ENCODE data around the gene MRPS27.

Gene MRPS27

DNA sequence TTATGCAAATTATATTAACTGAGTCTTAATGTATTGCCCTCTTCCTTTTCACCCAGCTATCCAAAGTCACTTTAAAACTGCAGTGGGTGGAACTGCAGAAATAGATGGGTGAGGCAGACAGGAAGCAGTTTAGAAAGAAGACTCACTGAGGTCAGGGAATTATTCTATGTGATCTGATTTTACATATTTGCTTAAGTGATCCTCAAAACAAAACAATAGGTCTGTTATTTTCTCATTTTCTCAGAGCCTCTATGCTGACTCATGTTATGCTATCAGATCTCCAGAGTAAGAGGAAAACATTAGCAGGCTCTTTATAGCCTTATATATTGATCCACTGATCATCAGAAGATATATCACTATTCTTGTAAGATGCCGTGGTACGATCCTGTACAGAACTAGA lies 63.5 kb downstream of the MRPS27 start:
- no peak for DNase-seq (ENCODE audit: low read depth)

DNA sequence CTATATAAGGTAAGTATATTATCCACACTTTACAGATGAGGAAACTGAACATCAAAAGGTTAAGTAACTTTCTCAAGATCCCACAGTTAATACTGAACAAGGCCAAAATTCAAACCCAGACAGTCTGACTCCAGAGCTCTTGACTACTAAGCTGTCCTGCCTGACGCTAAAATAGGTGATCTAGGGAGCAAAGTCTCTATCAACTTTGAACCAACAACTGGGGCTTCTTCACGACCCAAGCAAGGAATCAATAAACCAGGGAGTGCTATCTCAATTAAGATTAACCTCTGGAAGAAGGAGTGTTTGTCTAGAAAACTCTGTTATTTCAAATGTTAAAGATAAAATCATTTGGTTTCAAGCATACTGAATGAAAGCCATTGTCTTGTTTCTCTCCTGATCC lies 64.4 kb downstream of the MRPS27 start:
- no peak for DNase-seq (ENCODE audit: low read depth)

- DNase-seq (ENCODE audit: low read depth) = no peak
These were observed 64.8 kb downstream of the MRPS27 start for GRCh38 chr5:72255237-72255636.

DNA sequence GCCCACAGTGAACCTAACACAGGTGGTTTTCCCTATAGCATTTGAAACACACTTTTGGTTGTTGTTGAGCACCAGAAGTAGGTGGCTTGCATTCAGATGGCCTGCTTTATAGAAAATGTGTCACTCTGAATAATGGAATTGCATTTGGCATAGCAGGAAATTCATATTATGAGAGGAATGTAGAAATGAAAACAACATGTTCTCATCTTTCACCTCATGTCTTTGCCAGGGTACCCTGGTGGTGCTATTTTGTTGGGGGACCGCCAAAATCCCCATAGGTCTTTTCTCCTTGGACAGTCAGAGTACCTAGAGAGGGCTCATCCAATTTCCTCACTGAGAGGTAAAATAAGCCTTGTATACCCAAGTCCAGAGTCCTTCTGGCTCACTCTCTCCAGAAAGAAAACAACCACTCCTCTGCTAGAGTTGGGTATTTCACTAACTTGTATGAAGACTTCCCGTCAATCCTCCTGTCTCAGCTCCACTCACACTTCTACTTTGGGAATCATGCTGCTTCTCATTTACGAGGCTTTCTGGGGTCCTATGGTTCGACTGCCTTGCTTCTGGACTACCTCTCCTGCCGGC lies 67.4 kb downstream of the MRPS27 start:
- no peak for DNase-seq (ENCODE audit: low read depth)

GRCh38 chr5:72252008-72252407 lies 68.0 kb downstream of the MRPS27 start:
- no peak for DNase-seq (ENCODE audit: low read depth)

- DNase-seq (ENCODE audit: low read depth) = no peak
These were observed 68.7 kb downstream of the MRPS27 start for GRCh38 chr5:72251386-72251785.

DNA sequence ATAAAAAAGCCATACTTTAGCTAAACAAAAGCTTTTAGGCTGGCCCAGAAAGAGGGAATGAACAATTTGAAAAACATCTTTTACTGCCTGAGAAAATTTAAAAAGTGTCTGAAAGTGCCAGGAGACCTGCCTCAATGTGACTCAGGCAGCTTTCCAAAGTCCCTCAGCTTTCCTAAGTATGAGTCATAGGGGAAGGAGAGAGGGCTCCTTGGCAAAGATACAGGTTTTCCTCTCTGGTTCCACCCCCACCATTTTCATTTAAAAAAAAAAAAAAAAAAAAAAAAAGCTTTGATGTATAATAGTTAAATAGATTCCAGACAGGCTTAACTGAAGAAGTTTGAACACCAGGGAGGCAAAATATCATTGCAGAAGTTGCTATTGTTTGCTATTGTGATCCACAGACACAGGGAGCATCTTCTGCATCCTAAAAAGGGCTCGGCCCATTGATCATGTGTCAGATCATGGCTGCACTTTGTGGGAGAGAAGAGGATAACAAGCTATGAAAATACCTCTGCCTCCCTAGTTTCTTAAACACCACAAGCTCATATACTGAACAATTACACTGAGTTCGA lies 71.5 kb downstream of the MRPS27 start:
- DNase-seq (ENCODE audit: low read depth) = no peak

GRCh38 chr5:72246954-72247442 lies 73.0 kb downstream of the MRPS27 start:
- DNase-seq (ENCODE audit: low read depth) = no peak

DNA sequence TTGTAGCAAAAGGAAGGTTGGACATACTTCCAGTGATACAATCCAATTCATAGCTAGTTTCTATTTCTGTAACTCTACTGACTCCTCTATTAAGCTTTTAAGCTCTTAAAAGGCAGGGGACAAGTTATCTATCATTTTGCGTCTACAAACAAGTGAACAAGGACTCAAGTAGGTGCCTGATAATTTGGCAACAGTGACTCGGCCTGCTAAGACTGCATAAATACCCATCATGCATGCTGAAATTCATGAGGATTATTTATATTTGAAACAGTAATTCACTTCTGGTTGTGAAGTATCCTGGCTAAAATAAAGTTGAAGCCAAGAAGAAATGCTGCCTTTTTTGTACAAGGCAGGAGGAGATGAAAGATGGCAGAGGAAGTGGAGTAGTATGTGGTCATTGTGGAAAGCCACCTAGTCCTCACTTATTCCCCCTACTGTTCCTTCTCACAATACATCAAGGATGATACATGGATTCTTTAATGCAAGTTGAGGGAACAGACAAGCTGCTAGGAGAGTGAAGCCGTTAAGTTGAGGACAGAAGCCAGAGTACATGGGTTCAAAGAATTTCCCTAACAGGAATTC lies 74.0 kb downstream of the MRPS27 start:
- DNase-seq (ENCODE audit: low read depth) = no peak

DNA sequence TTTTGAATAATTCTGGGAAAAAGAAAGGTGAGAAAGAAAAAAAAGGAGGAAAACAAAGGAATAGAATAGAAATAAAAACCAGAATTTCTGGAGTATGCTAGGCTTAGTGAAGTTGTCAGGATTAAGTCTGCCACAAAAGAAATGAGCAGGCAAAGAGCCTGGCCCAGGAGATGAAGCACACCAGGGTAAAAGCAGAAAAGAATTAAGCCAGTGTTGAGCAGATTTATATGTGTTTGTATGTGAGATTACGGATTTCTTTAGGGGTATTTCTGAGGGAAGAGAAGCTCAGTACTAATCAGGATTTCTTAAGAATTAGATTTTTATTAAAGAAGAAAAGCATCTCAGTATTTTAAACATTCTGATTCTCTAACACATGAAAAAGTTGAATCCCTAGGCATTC lies 74.5 kb downstream of the MRPS27 start:
- DNase-seq (ENCODE audit: low read depth) = no peak

GRCh38 chr5:72244862-72245371 lies 75.1 kb downstream of the MRPS27 start:
- no peak for DNase-seq (ENCODE audit: low read depth)

GRCh38 chr5:72243706-72244105 lies 76.3 kb downstream of the MRPS27 start:
- DNase-seq (ENCODE audit: low read depth) = no peak

GRCh38 chr5:72242796-72243475 lies 77.1 kb downstream of the MRPS27 start:
- no peak for DNase-seq (ENCODE audit: low read depth)

- DNase-seq (ENCODE audit: low read depth) = no peak
These were observed 78.6 kb downstream of the MRPS27 start for GRCh38 chr5:72241346-72242003.

GRCh38 chr5:72238712-72239445 lies 81.2 kb downstream of the MRPS27 start:
- DNase-seq (ENCODE audit: low read depth) = no peak

DNA sequence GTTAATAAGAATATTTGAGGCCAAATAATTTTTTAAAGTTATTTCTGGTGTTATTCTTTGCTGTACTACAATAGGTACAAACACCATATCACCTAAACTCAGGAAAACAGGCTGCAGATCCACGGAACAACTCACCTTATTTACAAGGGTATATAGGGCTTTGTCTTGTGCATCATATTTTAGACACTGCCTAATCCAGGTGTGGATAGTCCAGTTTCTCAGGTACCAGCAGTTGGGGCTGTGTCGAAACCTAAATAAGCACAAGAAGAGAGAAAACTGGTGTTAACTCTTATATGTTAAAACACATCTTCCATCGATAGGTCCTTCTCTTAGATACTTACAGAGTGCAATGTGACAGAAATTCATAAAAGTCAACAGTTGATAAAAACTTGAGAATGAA lies 82.2 kb downstream of the MRPS27 start:
- no peak for DNase-seq (ENCODE audit: low read depth)

GRCh38 chr5:72237415-72237814 lies 82.6 kb downstream of the MRPS27 start:
- DNase-seq (ENCODE audit: low read depth) = no peak

- no peak for DNase-seq (ENCODE audit: low read depth)
These were observed 84.3 kb downstream of the MRPS27 start for GRCh38 chr5:72235725-72236124.

DNA sequence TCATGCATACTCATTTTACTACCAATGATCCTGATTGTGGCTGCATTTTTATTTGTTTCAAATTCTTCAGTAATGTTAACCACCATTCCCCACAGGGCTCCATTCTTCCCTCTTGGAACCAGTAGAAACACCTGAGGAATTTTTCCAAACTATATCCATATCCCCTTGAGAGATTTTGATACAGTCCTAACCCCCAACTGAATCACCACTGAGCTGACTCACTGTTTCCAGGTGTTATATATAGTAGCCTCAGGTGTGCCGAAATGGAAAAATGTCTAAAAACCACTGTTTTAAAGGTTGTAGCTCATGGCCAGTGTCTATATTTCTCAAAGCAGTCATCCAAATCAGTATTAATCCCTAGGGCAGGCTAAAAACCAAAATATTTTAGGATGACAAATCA lies 85.2 kb downstream of the MRPS27 start:
- DNase-seq (ENCODE audit: low read depth) = no peak

- DNase-seq (ENCODE audit: low read depth) = no peak
These were observed 85.8 kb downstream of the MRPS27 start for GRCh38 chr5:72234265-72234700.

GRCh38 chr5:72233835-72234234 lies 86.2 kb downstream of the MRPS27 start:
- no peak for DNase-seq (ENCODE audit: low read depth)

- DNase-seq (ENCODE audit: low read depth) = no peak
These were observed 87.2 kb downstream of the MRPS27 start for GRCh38 chr5:72232838-72233237.
